HEK293T (cell line): ENCODE data around the gene ZFP62.

Source experiments
- ARNT ChIP-seq: fragments of 450-650 bp; IDR thresholded peaks from 2 replicates; pipeline ENCODE4 v1.6.1; 2017; ENCODE audit warnings: mild to moderate bottlenecking
- BHLHE40 ChIP-seq: fragments of 450-650 bp; IDR thresholded peaks from 2 replicates; pipeline ENCODE4 v1.6.1; 2016; ENCODE audit warnings: mild to moderate bottlenecking, moderate library complexity, borderline replicate concordance
- CTBP1 ChIP-seq: fragments of 450-650 bp; IDR thresholded peaks from 2 replicates; pipeline ENCODE4 v1.6.1; 2016; ENCODE audit warnings: borderline replicate concordance
- ELF4 ChIP-seq: fragments of 450-650 bp; IDR thresholded peaks from 2 replicates; pipeline ENCODE4 v1.6.1; 2017; ENCODE audit warnings: antibody characterized with exemption
- FOXA1 ChIP-seq: fragments of 450-650 bp; IDR thresholded peaks from 2 replicates; pipeline ENCODE4 v1.6.1; 2016; ENCODE audit warnings: mild to moderate bottlenecking
- FOXK2 ChIP-seq: fragments of 450-650 bp; IDR thresholded peaks from 2 replicates; pipeline ENCODE4 v1.6.1; 2016; ENCODE audit warnings: mild to moderate bottlenecking
- FOXM1 ChIP-seq: fragments of 450-650 bp; IDR thresholded peaks from 2 replicates; pipeline ENCODE4 v1.6.1; 2017; ENCODE audit warnings: mild to moderate bottlenecking, borderline replicate concordance
- HDGF ChIP-seq: fragments of 450-650 bp; IDR thresholded peaks from 2 replicates; pipeline ENCODE4 v1.6.1; 2017; ENCODE audit warnings: antibody characterized with exemption, borderline replicate concordance
- LEF1 ChIP-seq: fragments of 450-650 bp; IDR thresholded peaks from 2 replicates; pipeline ENCODE4 v1.6.1; 2017; ENCODE audit warnings: mild to moderate bottlenecking, borderline replicate concordance
- NFRKB ChIP-seq: fragments of 450-650 bp; IDR thresholded peaks from 2 replicates; pipeline ENCODE4 v1.6.1; 2016; ENCODE audit warnings: mild to moderate bottlenecking, moderate library complexity
- SP1 ChIP-seq: fragments of 450-650 bp; IDR thresholded peaks from 2 replicates; pipeline ENCODE4 v1.6.1; 2017
- SUZ12 ChIP-seq: fragments of 450-650 bp; IDR thresholded peaks from 2 replicates; pipeline ENCODE4 v1.6.1; 2016; ENCODE audit warnings: mild to moderate bottlenecking
- TARDBP ChIP-seq: fragments of 450-650 bp; IDR thresholded peaks from 2 replicates; pipeline ENCODE4 v1.6.1; 2016
- TF ChIP-seq, protein P1 (sequence below): fragments of 450-650 bp; IDR thresholded peaks from 2 replicates; pipeline ENCODE4 v1.6.1; 2016

- TF ChIP-seq SUZ12, result no peak
- no peak for TF ChIP-seq ARNT
- TF ChIP-seq ELF4, result no peak
- no peak for TF ChIP-seq FOXA1
- no peak for TF ChIP-seq NFRKB
- no peak for TF ChIP-seq LEF1
- TF ChIP-seq, protein P1, sequence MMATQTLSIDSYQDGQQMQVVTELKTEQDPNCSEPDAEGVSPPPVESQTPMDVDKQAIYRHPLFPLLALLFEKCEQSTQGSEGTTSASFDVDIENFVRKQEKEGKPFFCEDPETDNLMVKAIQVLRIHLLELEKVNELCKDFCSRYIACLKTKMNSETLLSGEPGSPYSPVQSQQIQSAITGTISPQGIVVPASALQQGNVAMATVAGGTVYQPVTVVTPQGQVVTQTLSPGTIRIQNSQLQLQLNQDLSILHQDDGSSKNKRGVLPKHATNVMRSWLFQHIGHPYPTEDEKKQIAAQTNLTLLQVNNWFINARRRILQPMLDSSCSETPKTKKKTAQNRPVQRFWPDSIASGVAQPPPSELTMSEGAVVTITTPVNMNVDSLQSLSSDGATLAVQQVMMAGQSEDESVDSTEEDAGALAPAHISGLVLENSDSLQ, result no peak
- TF ChIP-seq TARDBP, result no peak
- no peak for TF ChIP-seq FOXM1
- TF ChIP-seq FOXK2, result no peak
- TF ChIP-seq HDGF, result no peak
- TF ChIP-seq CTBP1, result no peak
- TF ChIP-seq BHLHE40, result no peak
- TF ChIP-seq SP1, result no peak
Observed at GRCh38 chr5:180799194-180799593, 61.9 kb downstream of the ZFP62 start.
